GM12875 (cell line): Measurements from ENCODE around the gene ALKBH2.

ENCODE experiments used
- H3K4me3 ChIP-seq: one replicate; pipeline ENCODE4 v1.5.1; 2011; ENCODE audit warnings: low read depth, low read length, control low read depth
- TF ChIP-seq, protein P1 (sequence below): IDR thresholded peaks from 2 replicates; pipeline ENCODE4 v1.5.1; 2011; ENCODE audit warnings: low read depth, mild to moderate bottlenecking, control low read depth, inconsistent platforms, low read length, moderate library complexity, borderline replicate concordance; ENCODE audit not compliant: insufficient read depth

ALKBH2 gene

DNA sequence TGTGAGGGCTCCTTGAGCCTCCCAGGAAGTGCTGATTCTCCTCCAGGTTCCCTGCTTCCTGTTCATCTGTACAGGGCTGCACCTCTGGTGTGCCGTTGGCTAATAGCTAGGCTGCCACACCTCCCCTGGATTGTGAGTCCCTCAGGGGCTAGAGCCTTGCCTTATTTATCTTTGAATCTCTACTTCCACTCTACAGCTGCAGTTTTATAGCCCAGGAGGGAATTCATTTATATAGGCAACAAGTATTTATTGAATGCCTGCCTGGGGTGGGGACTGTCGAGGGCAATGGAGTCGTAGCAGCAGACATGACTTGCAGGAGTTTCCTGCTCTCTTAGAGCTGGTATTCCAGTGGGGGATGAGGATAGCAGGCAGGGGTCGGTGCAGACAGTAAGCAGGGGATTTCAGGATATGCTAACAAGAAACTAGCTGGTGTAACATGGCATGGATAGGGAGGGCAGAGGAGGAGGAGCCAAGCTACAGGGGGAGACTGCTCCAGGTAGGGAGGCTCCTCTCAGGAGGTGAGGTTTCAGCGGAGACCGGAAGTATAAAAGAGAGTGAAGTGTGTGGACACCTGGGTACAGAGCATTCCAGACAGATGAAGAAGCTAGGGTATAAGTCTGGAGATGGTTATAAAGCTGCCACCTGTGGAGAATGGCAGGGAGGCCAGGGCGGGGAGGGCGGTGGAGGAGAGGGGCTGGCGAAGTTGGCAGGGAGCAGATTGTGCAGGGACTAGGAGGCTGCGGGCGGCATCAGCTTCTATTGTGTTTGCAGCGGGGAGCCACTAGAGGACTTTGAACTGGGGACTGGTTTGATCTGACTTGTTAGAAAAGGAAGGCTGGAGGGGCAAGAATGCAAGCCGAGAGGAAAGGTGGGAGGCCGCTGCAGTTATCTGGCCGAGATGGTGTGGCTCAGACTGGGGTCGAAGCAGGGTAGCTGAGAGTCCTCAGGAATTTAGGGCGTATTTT is 23.7 kb downstream of the ALKBH2 start:
- H3K4me3 ChIP-seq, result no peak overlapping the region

DNA sequence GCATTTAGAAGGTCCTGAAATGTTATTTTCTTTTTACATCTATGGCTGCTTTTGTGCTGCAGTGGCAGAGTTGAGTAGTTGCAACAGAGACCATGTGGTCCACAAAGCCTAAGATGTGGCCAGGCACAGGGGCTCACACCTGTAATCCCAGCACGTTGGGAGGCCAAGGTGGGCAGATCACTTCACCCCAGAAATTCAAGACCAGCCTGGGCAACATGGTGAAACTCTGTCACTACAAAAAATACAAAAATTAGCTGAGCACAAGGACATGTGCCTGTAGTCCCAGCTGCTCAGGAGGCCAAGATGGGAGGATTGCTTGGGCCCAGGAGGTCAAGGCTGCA is 27.4 kb downstream of the ALKBH2 start:
- TF ChIP-seq, protein P1, sequence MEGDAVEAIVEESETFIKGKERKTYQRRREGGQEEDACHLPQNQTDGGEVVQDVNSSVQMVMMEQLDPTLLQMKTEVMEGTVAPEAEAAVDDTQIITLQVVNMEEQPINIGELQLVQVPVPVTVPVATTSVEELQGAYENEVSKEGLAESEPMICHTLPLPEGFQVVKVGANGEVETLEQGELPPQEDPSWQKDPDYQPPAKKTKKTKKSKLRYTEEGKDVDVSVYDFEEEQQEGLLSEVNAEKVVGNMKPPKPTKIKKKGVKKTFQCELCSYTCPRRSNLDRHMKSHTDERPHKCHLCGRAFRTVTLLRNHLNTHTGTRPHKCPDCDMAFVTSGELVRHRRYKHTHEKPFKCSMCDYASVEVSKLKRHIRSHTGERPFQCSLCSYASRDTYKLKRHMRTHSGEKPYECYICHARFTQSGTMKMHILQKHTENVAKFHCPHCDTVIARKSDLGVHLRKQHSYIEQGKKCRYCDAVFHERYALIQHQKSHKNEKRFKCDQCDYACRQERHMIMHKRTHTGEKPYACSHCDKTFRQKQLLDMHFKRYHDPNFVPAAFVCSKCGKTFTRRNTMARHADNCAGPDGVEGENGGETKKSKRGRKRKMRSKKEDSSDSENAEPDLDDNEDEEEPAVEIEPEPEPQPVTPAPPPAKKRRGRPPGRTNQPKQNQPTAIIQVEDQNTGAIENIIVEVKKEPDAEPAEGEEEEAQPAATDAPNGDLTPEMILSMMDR, result no peak
- no peak overlapping the region for H3K4me3 ChIP-seq

More for the DNA sequence above, 23.7 kb downstream of the ALKBH2 start:
- TF ChIP-seq, protein P1, result no peak

DNA sequence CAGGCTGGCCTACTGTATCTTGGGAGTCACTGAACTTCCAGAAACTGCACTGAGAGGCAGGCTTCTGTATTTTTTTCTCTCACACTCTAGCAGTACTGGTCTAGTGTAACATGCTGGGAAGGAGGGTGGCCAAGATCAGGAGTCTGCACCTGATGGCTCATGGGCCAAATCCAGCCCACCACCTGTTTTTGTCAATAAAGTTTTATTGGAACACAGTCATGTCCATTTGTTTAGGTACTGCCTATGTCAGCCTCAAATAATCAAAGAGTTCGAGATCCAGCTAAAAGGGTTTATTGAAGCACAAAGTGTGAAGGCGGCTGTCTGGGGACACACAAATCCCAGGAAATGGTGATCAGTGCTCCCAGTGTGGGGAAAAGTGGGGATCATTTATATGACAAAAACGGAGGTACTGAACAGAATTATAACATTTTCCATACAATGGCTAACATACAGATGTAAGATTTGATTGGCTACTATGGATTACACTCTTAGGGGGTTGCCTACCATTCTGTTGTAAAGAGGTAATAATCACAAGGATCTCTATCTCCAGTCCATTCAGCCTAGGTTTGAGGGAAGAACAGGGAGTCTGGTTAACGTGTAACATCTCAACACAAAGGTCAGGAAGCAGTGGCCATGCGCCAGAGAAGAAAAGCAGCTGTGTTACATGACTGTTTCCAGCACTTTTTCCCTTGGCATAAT is 28.0 kb downstream of the ALKBH2 start:
- TF ChIP-seq, protein P1, result no peak
- no peak overlapping the region for H3K4me3 ChIP-seq

DNA sequence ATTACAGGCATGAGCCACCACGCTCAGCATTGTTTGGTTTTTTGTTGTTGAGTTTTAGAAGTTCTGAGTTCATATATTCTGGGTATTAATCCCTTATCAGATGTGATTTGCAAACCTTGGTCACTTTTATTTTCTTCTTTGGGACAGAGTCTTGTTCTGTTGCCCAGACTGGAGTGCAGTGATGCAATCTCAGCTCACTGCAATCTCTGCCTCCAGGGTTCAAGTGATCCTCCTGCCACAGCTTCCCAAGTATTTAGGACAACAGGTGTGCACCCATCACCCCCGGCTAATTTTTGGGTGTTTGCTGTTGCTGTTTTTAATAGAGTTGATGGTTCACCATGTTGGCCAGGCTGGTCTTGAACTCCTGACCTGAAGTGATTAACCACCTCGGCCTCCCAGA is 29.1 kb downstream of the ALKBH2 start:
- TF ChIP-seq, protein P1, result no peak
- no peak overlapping the region for H3K4me3 ChIP-seq

DNA sequence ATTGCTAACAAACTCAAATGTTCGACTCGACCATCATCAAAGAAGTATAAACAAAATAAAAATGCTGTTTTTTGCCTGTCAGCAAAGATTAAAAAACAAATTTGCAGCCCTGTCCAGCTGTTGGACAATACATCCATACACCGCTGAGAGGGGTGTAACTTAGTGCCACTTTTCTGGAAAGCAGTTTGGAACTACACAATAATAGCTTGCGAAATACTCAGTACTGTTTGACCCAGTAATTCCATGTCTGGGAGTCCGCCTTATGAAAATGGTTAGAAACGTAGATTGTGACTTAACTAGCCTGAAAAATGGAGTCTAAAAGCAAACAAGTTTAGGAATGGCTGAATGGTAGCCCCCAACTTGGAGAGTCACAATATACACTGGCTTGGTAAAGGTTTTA is 34.5 kb downstream of the ALKBH2 start:
- no peak overlapping the region for H3K4me3 ChIP-seq
- TF ChIP-seq, protein P1, result no peak

DNA sequence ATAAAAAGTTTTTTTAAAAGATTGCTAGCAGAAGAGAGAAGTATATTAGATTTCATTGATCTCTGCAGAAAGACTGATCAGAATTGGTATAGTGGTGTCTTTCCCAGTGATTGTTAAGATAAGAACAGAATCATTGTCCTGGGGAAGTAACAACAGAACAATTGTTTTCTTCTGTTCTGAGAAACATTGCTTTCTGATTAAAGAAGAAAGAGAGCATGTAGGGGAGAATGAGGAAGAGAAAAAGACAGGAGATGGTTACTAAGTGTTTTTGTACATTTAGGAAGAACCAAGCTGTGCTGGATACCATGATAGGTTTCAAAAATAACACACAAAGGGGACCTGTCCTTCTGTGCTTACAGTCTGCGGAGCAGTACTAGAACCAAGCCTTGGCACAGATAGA is 35.9 kb downstream of the ALKBH2 start:
- H3K4me3 ChIP-seq, result no peak overlapping the region
- TF ChIP-seq, protein P1, result no peak
